Tracheal epithelial cell (primary cell): ENCODE measurements around the gene CYSLTR1. TPM values are rescaled to one million over a fixed set of nuclear protein-coding genes. Genes with fewer than 3 reads are reported as not detected.

Experiments used
- total RNA-seq: library from RNA; depleted of rRNA; stranded (reverse); fragments of >200 nt; gene quantifications from 2 replicates; pipeline ENCODE4 v1.2.1, GENCODE V29; 2014

CYSLTR1 gene, protein sequence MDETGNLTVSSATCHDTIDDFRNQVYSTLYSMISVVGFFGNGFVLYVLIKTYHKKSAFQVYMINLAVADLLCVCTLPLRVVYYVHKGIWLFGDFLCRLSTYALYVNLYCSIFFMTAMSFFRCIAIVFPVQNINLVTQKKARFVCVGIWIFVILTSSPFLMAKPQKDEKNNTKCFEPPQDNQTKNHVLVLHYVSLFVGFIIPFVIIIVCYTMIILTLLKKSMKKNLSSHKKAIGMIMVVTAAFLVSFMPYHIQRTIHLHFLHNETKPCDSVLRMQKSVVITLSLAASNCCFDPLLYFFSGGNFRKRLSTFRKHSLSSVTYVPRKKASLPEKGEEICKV
- 0.21 TPM in 1 of 2 replicates, not detected in the other for total RNA-seq

DNA sequence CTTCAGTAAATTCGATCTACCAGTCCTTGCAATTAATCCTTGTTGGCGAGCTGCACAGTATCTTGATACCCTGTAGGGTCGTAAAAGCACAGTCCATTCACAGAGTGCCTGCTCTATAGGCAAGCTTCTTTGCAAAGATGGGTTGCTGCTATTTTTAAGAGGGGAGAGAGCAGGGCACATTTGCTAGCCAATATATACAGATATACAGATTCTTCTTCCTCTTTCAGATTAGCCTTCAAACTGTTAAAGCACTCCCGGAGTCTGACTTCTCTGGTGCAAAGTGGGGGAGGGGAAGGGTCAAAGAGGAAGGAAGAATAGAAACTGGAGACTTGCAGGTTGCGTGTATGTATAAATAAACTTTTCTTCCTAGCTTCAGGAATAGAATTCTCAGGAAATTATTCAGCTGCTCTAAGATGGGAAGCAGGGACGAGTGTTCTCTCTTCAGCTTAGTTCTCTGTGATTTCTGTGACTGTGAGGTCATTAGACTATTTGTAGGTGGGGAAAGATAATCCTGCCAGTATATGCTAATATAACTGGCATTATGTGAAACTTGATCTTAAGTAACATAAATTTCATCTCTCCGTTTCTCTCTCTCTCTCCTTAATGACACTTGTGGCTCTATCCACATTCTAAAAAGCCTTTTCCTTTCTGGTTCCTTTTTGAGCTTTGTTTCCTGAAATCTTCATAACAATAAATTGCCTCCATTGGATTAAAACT, at the start of gene CYSLTR1:
TSS of gene CYSLTR1 (minus strand) at position 242 of the 717 bp plus-strand sequence. CDS start 53,865 bp downstream, outside the sequence.

Other genes starting within 250 kb of the CYSLTR1 start
- 265 and 647 TPM in 2 replicates for gene PGK1, start 223.4 kb downstream of the CYSLTR1 start, total RNA-seq
- gene TAF9B, start 188.0 kb downstream of the CYSLTR1 start, total RNA-seq: 2.7 and 7.7 TPM in 2 replicates